Measurements from ENCODE around the gene RTL9.
A peak's percentile ranks its signal among the peaks of the same experiment; 100 is the strongest.

RTL9 gene

DNA sequence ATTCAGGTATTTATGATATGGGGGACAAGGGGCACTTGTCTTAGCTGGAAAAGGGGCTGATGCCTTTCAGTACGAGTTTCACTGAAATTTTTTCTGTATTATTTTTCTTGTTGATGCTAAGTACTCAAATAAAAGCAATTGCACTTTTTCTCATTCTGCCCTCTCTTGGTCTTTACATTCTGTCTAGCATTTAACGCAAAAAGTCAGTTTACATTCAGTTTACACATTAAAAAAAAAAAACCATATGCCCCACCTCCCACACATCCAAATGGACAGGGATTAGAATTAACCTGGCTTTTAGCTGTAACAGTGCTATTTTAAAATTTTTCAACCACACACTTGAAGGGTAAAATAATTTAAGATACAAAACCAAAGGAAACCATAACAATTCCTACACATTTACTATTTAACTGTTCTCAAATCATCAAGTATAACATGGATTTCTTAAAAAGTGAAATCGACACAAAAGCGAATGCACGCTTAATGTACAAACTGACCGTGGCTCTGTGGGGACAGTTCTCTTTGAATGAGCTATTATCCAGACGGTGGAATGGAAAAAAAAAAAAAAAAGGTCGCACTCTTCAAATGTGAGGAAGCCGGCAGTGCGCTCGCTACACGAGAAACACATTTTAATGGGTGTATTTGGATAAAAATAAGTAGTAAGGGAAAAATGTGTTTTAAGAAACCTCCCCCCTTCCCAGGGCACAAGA is 42.1 kb upstream of the RTL9 start:
- DNase-seq (ENCODE audit: extremely low read depth, insufficient read length), result no peak
- TF ChIP-seq, protein P1, sequence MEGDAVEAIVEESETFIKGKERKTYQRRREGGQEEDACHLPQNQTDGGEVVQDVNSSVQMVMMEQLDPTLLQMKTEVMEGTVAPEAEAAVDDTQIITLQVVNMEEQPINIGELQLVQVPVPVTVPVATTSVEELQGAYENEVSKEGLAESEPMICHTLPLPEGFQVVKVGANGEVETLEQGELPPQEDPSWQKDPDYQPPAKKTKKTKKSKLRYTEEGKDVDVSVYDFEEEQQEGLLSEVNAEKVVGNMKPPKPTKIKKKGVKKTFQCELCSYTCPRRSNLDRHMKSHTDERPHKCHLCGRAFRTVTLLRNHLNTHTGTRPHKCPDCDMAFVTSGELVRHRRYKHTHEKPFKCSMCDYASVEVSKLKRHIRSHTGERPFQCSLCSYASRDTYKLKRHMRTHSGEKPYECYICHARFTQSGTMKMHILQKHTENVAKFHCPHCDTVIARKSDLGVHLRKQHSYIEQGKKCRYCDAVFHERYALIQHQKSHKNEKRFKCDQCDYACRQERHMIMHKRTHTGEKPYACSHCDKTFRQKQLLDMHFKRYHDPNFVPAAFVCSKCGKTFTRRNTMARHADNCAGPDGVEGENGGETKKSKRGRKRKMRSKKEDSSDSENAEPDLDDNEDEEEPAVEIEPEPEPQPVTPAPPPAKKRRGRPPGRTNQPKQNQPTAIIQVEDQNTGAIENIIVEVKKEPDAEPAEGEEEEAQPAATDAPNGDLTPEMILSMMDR (IDR thresholded peaks at IDR 0.05; ENCODE audit: insufficient read depth, low read length, poor library complexity, severe bottlenecking), result no peak

DNA sequence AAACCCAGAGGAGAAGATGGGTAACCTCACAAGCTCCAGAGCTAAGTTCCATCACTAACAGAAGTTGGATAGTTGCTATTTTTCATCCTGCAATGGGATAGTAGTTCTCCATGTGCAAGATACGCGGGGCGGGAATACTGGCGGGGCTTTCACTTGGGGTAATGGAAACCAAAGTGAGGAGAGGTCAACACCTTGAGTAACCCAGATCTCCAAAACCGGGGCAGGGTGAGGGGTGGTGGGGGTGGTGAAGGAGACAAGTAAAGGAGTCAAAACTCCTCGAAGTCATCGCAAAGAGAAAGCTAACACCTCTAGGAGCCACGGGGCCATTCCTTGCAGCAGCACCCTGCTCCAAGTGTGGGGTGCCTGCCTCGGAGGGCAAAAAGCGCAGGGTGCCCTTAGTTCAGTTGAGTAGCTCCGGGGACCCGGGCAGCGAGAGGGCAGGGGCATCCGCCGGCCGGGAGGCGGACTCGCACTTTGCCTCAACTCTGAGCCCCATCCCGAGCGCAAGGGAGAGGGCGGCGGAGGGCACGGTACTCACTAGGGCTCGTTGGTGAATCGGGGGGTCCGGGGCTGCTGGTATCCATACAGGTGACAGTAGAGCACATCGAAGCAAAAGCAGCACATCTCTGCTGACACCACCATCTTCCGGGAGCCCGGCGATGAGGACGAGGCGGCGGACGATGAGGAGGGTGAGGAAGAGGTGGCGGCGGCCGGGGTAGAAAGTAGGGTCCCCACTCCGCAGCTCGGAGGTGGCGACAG is 41.4 kb upstream of the RTL9 start:
- TF ChIP-seq, protein P1 (IDR thresholded peaks at IDR 0.05; ENCODE audit: insufficient read depth, low read length, poor library complexity, severe bottlenecking), result no peak
- peak overlapping the region; percentile 78 for H3K4me3 ChIP-seq (replicated peaks; ENCODE audit: low read depth, low read length)
- H3K27me3 ChIP-seq (replicated peaks; ENCODE audit: control insufficient read depth, insufficient read depth, low read length), result no peaks in the 10 kb centered on the region
- DNase-seq (ENCODE audit: extremely low read depth, insufficient read length), result peak; percentile 55
- H3K36me3 ChIP-seq (ENCODE audit: control insufficient read depth, insufficient read depth, low read length), result no peaks in the 10 kb centered on the region

More for the DNA sequence above, 42.1 kb upstream of the RTL9 start:
- Histone ChIP-seq H3K36me3 (ENCODE audit: control insufficient read depth, insufficient read depth, low read length) (no peaks in the 10 kb centered on the region), H3K4me3 (replicated peaks; ENCODE audit: low read depth, low read length) (peak overlapping the region; percentile 78), H3K27me3 (replicated peaks; ENCODE audit: control insufficient read depth, insufficient read depth, low read length) (no peaks in the 10 kb centered on the region)

DNA sequence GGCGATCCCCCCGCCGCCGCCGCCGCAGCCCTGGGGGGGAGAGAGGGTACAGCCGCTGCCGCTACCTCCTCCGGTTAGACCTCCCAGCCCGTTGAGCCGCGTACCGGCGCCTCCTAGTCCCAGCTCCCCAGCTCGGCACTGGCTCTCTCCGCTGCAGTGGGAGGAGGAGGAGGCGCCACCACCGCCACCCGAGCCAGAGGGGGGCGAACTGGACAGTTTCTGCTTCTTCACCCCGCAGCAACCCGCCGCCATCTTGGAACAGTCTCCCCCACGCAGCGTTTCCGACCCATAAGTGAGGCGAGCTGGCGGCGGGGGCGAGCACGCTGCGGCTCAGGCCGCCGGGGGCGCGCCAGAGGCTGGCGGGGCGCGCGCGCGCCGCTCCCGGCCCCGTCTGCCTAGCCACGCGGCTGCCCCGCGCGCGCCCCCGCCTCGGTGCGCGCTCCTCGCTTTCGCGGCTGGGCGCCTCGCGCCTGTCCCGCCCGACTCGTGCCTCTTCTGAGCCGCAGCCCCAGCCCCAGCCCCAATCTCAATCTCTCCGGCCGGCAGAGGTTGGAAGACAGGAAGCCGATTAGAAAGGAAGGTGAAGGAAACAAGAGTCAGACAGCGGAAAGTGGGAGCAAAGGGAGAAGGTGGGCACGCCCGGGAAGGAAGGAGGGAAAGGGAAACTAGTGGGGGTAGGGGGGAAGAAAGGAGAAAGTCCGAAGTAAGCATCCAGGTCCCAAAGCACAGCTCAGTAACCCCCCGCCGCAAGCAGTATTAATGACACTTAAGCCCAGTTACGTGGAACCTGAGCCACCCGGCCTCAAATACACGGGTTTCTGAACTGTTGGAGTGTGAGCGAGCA is 40.6 kb upstream of the RTL9 start, which contains the start of gene AMMECR1:
Gene AMMECR1 (minus strand): TSS at position 266 of the 844 bp plus-strand sequence. CDS start 14 bp downstream, at position 252.
- DNase-seq (ENCODE audit: extremely low read depth, insufficient read length), result peak; percentile 89
- no peaks in the 10 kb centered on the region for H3K36me3 ChIP-seq (ENCODE audit: control insufficient read depth, insufficient read depth, low read length)
- TF ChIP-seq, protein P1 (IDR thresholded peaks at IDR 0.05; ENCODE audit: insufficient read depth, low read length, poor library complexity, severe bottlenecking), result no peak
- H3K27me3 ChIP-seq (replicated peaks; ENCODE audit: control insufficient read depth, insufficient read depth, low read length), result no peaks in the 10 kb centered on the region
- peak within 1 kb of the TSS; percentile 78 for H3K4me3 ChIP-seq (replicated peaks; ENCODE audit: low read depth, low read length)

DNA sequence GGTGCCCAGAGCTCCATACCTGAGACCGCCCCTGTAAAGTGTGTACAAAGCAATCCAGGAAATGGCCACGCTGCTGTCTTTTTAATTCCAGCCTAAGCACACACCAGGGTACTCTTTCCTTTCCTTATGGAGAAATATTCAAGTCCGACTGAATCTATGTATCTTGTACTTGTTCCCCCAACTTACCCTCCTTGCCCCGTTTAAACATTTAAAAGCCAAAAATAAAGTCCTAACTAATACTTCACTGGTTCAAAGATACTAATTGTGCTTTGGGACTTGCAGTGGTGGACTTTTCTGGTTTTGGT is 40.0 kb upstream of the RTL9 start:
- peak overlapping the region; percentile 73 for H3K4me3 ChIP-seq (replicated peaks; ENCODE audit: low read depth, low read length)
- H3K27me3 ChIP-seq (replicated peaks; ENCODE audit: control insufficient read depth, insufficient read depth, low read length), result no peaks in the 10 kb centered on the region
- TF ChIP-seq, protein P1 (IDR thresholded peaks at IDR 0.05; ENCODE audit: insufficient read depth, low read length, poor library complexity, severe bottlenecking), result no peak
- no peaks in the 10 kb centered on the region for H3K36me3 ChIP-seq (ENCODE audit: control insufficient read depth, insufficient read depth, low read length)
- DNase-seq (ENCODE audit: extremely low read depth, insufficient read length), result no peak

DNA sequence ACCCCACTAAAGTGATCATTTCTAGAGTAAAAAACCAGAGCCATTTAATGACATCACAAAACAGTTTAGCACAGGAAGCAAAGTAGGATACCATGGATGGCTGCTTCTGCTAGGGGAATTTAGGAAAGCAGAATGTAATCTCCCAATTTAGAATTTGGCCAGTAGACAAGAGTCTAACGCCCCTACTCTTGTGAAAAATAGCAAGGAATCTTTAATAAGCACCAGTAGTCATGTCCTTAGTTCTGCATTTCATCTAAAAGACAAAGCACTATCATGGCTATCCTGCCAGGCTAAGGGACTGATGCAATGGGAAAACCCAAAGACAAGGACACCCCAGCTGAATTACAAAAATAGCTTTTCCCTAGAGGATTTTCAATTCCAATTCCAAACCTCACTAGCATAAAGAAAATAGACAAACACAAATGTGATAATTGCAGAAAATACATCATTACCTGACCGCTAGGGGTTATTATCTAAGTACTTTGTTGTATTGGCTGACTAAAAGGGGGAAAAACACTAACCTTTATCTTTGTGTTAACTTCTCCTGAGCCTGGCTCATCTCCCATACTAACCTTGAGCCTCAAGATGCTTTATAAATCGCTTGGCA is 38.2 kb upstream of the RTL9 start:
- DNase-seq (ENCODE audit: extremely low read depth, insufficient read length), result no peak
- TF ChIP-seq, protein P1 (IDR thresholded peaks at IDR 0.05; ENCODE audit: insufficient read depth, low read length, poor library complexity, severe bottlenecking), result no peak
- no peak overlapping the region for H3K4me3 ChIP-seq (replicated peaks; ENCODE audit: low read depth, low read length)
- no peaks in the 10 kb centered on the region for H3K27me3 ChIP-seq (replicated peaks; ENCODE audit: control insufficient read depth, insufficient read depth, low read length)
- no peaks in the 10 kb centered on the region for H3K36me3 ChIP-seq (ENCODE audit: control insufficient read depth, insufficient read depth, low read length)

Data from GM06990 (cell line).